ENCODE measurements around the gene PLXNA3.

PLXNA3 gene

DNA sequence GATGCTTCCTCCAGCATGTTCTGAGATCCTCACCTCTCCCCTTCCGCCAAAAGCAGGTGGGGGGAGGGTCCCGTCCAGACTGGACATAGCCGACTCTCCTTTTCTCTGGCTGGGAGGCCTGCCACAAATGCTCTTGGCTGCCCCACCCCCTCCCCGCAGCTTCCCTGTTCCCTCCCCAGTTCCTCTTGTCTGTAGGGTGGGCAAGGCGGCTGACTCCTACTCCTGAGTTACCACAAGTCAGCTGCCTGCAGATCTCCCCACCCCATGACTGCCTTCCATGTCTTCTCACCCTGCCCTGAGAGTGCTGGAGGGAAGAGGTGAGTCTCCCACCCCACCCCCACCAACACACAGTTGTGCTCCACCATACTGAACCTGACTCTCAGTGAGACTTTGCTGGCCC lies 26.7 kb upstream of the PLXNA3 start:
- H3K4me3 ChIP-seq (ENCODE audit: low read depth, low read length): no peak overlapping the region
- H3K27ac ChIP-seq: no peak overlapping the region
- TF ChIP-seq, protein P1, sequence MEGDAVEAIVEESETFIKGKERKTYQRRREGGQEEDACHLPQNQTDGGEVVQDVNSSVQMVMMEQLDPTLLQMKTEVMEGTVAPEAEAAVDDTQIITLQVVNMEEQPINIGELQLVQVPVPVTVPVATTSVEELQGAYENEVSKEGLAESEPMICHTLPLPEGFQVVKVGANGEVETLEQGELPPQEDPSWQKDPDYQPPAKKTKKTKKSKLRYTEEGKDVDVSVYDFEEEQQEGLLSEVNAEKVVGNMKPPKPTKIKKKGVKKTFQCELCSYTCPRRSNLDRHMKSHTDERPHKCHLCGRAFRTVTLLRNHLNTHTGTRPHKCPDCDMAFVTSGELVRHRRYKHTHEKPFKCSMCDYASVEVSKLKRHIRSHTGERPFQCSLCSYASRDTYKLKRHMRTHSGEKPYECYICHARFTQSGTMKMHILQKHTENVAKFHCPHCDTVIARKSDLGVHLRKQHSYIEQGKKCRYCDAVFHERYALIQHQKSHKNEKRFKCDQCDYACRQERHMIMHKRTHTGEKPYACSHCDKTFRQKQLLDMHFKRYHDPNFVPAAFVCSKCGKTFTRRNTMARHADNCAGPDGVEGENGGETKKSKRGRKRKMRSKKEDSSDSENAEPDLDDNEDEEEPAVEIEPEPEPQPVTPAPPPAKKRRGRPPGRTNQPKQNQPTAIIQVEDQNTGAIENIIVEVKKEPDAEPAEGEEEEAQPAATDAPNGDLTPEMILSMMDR (IDR thresholded peaks at IDR 0.05; ENCODE audit: low read depth, low read length): no peak
- H3K36me3 ChIP-seq: peaks cover 50% of the 10 kb centered on the region
- DNase-seq: no peak
- H3K9me3 ChIP-seq (ENCODE audit: severe bottlenecking): peaks cover 4% of the 10 kb centered on the region
- H3K27me3 ChIP-seq (ENCODE audit: insufficient read depth, low read depth, severe bottlenecking): peaks cover 10% of the 10 kb centered on the region

DNA sequence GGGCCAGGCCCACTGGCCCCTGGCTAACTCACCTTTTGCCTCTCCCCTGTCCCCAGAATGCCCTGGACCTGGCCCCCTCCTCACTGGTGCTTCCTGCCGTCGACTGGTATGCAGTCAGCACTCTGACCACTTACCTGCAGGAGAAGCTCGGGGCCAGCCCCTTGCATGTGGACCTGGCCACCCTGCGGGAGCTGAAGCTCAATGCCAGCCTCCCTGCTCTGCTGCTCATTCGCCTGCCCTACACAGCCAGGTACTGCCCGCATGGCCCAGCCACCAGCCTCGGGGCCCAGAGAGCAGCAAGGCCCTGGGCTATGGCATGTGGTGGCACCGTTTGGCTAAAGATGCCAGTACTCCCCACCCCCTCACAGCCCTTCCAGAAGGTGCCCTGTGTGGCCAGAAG lies 25.9 kb upstream of the PLXNA3 start:
- H3K27me3 ChIP-seq (ENCODE audit: insufficient read depth, low read depth, severe bottlenecking): peaks cover 10% of the 10 kb centered on the region
- peaks cover 51% of the 10 kb centered on the region for H3K36me3 ChIP-seq
- H3K9me3 ChIP-seq (ENCODE audit: severe bottlenecking): peaks cover 4% of the 10 kb centered on the region
- no peak overlapping the region for H3K4me3 ChIP-seq (ENCODE audit: low read depth, low read length)
- no peak overlapping the region for H3K27ac ChIP-seq
- TF ChIP-seq, protein P1 (IDR thresholded peaks at IDR 0.05; ENCODE audit: low read depth, low read length): no peak
- no peak for DNase-seq

DNA sequence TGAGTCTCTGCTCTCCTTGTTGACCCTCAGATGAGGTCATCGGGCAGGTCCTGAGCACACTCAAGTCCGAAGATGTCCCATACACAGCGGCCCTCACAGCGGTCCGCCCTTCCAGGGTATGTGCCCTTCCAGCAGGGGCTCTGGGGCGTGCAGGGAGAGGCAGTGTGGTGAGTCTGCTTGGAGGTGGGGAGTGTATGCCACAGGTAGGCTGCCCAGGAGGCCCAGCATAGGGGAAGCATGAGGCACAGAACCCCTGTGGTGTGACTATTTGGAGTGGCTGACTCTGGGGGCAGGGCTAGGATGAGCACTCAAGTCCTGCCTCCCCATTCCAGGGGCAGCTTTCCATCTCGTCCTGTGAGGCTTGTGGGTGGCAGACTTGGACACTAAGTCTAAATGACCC lies 24.5 kb upstream of the PLXNA3 start:
- TF ChIP-seq, protein P1 (IDR thresholded peaks at IDR 0.05; ENCODE audit: low read depth, low read length): no peak

DNA sequence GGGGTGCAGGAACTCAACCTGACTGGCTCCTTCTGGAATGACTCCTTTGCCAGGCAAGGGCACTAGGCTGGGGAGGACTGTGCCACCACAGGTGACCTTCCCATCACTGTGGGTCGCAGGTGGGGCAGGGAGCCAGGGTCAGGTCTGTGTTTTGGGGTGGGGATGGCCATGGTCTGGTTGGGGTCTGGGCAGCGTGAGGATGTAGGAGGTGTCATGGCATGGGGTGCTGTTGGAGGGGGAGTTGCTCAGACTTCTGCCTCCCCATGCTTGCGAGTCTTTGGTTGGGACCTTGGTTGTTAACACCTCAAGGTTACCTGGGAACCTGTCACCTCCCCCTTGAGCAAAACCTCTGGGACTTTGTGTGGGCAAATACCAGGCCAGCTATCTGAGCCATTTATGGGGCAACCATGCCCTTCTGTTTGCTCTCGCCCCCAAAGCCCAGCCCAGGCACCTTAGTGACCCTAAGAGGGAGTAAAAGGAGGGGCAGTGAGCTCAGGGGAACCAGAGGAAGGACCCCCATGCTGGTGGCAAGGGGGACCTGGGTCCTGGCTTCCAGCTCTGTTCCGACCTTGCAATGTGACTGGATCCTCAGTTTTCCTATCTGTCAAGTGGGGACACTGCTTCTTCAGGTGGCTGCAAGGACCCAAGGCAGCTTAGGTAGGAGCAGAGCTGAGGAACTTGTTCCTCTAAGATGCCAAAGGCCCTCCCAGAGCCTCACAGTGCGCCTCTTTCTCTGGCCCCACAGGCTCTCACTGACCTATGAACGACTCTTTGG lies 23.5 kb upstream of the PLXNA3 start:
- Histone ChIP-seq H3K4me3 (ENCODE audit: low read depth, low read length) (no peak overlapping the region), H3K36me3 (peaks cover 66% of the 10 kb centered on the region), H3K27ac (no peak overlapping the region), H3K9me3 (ENCODE audit: severe bottlenecking) (no peaks in the 10 kb centered on the region), H3K27me3 (ENCODE audit: insufficient read depth, low read depth, severe bottlenecking) (peaks cover 7% of the 10 kb centered on the region)
- TF ChIP-seq, protein P1 (IDR thresholded peaks at IDR 0.05; ENCODE audit: low read depth, low read length): no peak
- no peak for DNase-seq

More for the DNA sequence above, 24.5 kb upstream of the PLXNA3 start:
- DNase-seq: no peak
- Histone ChIP-seq H3K4me3 (ENCODE audit: low read depth, low read length) (no peak overlapping the region), H3K36me3 (peaks cover 58% of the 10 kb centered on the region), H3K27me3 (ENCODE audit: insufficient read depth, low read depth, severe bottlenecking) (peaks cover 7% of the 10 kb centered on the region), H3K9me3 (ENCODE audit: severe bottlenecking) (no peaks in the 10 kb centered on the region), H3K27ac (no peak overlapping the region)

DNA sequence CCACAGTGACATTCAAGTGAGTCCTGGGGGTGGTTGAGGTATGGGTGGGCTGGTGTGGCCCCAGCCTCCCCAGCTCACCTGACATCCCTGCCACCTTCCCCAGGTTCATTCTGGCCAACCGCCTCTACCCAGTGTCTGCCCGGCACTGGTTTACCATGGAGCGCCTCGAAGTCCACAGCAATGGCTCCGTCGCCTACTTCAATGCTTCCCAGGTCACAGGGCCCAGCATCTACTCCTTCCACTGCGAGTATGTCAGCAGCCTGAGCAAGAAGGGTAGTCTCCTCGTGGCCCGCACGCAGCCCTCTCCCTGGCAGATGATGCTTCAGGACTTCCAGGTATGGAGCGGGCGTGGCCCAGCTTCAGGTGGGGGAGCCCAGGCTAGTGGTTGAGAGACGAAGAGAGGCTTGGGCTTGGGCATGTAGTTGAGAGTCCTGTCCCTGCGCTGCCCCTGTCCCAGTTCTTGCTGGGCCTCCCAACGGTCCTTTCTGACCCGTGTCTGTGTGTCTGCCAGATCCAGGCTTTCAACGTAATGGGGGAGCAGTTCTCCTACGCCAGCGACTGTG lies 22.8 kb upstream of the PLXNA3 start:
- Histone ChIP-seq H3K4me3 (ENCODE audit: low read depth, low read length) (no peak overlapping the region), H3K27ac (no peak overlapping the region), H3K27me3 (ENCODE audit: insufficient read depth, low read depth, severe bottlenecking) (peaks cover 7% of the 10 kb centered on the region), H3K36me3 (peaks cover 71% of the 10 kb centered on the region), H3K9me3 (ENCODE audit: severe bottlenecking) (no peaks in the 10 kb centered on the region)
- TF ChIP-seq, protein P1 (IDR thresholded peaks at IDR 0.05; ENCODE audit: low read depth, low read length): no peak
- DNase-seq: no peak

Measured in WERI-Rb-1 (cell line).